ENCODE measurements around the gene OPN5.

Gene OPN5

GRCh38 chr6:47859175-47859574, 77.3 kb downstream of the OPN5 start:
- DNase-seq (ENCODE audit: low read depth, low spot score) = no peak

DNA sequence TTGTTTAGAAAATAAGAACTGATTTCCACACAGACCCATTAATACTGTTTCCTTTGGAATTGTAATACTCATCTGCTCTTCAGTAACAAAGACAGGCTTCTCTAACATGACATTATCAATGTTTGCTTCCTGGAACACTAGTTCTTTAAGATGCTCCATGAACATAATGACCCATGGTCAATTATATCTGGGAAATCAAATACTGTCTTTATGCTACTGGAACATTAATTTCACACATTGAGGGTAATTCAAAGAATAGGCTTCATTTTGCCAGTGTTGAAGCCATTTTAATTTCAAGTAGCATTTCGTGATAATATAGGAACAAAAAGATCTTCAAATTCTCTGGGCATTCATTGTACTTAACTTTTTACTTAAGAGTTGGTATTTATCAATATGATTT, 80.9 kb downstream of the OPN5 start:
- DNase-seq (ENCODE audit: low read depth, low spot score) = no peak

DNA sequence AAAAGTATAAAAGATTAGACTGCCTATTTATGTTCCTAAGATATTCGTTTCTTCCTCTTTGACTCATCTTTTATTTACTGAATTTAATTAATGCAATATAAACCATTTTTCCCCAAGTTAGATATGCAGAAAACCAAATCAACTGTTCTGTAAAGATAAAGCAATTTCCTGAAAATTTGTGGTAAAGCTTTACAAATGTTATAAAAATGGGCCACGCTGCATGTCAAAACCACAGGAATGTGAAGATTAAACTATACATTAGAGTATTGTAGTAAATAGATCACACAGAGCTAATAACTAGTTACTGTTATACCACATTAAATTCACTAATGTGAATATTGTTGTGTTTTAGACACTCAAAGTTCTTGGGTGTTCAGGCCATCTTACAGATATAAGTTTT, 83.4 kb downstream of the OPN5 start:
- no peak for DNase-seq (ENCODE audit: low read depth, low spot score)

- no peak for DNase-seq (ENCODE audit: low read depth, low spot score)
These were observed 93.8 kb downstream of the OPN5 start for GRCh38 chr6:47875593-47875992.
